ENCODE data around the gene PPP1R13B.
A peak's percentile ranks its signal among the peaks of the same experiment; 100 is the strongest.

The PPP1R13B gene

DNA sequence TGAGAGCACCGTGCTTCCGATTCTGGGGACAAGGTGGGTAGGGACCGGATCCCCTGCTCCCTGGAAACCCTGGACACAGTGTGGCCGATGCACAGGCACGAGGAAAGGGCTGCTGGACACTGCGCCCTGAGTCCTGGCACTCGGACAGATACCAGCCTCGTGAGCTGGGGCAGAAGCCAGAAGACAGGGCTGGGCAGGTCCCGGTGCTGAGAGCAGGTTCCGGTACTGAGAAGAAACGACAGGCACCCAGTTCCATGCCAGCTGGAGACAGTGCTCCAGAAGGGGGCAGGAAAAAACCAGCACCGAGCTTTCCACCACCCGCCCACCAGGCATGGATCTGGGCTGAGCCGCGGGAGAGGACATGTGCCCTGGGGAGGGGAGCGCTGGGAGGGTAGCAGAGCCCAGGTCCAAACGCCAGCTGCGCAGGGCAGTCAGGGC is 138.6 kb downstream of the PPP1R13B start:
- DNase-seq = no peak

DNA sequence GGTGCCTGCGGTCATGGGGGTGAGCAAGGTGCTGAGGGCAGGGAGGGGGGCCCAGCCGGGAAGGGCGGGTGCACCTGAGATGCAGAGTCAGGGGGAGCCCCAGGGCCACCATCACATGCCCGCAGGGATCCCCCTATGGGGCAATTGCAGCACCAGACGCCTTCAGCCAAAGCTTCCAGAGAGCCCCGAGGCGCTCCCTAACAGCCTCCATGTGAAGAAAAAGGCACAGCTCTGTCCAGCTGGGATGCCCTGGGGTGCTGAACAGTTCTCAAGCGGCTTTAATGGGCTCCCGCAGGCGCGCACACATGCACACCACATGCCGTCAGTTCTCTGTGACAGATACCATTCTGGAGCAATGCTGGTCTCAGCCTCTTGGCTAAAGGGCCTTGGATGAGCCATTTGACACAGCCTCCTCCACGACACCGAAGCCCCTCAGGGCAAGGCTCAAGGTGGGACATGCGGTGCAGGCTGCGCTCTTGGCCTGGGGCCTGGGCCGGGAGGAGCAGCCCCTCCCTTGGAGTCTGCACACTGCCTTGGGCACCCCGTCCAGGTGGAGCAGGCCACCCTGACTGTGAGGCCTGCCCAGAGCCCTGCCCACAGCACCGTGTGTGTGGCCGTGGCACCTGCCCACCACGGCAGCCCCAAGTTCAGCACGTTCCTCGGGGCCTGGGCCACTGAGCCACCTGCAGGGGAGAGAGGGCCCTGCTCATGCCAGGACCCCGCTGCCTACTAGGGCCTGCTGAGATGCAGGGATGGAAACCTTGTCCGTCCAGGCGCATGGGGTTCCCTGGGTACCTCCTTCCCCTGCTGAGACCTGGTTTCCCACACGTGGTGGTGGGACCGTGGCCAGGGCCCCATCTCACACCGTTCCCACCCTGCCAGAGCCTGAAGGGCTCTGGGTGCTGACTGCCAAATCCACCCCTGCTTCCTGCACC is 139.8 kb downstream of the PPP1R13B start:
- no peak for DNase-seq

DNA sequence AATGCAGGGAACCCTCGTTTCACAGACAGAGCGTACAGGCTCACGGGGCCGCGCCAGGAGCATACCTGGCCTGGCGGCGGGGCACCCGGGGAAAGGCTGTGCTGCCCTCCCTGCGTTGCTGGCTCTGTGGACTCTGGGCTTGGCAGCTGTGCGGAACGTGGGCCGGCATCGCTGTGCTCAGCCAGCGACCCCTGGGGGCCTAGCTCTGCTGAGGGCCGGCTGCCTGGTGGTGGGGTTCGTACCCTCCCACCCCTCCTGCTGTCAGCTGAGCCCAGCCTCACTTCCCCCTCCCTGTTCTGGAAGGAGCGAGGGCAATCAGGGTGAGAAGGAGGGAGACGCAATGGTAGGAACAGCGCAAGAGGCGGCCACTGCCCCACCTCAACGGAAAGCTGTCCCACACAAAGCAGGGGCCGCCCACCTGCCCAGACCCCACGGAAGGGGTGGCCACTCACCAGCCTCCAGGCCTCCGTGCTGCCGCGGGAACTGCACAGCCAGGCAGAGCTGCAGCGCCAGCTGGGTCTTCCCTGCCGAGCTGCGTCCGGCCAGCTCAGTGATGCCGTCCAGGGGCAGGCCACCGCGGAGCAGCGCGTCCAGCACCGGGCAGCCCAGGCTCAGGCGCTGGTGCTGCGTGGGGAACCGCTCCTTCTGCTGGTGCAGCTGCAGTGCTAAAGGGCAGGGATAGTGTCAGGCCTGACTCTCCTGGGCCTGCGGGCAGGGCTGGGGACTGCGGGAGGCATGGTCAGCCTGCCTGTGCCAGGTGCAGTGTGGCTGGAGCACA is 140.6 kb downstream of the PPP1R13B start:
- no peak for DNase-seq

DNA sequence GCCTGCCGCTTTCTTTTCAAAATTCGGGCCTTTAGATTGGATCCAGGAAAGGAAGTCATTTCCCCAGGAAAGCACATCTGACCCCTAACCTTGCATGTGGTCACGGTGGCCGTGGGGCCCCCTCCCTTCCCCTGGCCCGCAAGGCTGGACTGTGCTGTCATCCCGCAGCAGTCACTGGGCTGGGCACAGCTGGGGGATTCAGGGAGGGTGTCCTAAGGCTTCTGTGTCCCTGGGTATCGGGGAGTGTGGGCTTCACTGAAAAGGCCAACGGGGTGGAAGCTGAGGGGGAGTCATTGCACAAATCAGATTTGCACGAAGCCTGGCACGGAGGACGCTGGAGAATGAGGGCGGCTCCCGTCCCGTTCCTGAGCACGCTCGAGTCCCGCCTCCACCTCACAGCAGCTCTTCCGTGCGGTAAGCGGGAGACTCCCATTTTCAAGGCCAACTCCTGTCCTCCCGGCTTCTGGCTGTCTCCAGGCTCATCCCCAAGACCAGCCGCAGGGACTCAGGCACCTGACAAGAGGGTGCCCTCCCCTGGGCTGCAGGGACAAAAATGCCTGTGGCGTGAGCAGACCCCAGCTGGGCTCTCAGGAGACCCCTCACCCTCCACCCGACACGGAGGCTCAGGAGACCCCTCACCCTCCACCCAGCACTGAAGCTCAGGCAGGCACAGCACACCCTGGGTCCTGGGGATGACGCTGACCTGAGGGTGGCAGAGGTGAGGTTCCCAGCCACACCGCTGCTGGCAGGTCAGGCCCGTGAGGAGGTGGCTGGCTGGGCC is 141.7 kb downstream of the PPP1R13B start:
- no peak for DNase-seq

DNA sequence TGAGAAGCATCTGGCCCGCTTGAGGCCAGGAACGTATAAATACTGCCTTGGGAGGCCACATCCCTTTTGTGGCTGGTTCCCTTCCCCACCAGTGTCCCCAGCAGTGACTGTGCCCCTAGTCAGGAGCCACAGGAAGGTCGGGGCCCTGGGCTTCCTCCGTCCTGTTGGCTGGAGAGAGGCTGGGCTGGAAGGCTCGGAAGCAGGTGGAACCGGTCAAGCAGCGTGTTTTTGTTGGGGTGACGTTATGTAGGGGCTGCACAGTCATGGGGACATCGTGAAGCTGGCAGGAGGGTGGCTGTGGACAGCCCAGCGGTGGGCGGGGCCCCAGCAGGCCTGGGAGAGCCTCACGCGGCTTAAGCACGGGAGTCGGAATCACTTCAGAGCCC is 142.3 kb downstream of the PPP1R13B start:
- no peak for DNase-seq

DNA sequence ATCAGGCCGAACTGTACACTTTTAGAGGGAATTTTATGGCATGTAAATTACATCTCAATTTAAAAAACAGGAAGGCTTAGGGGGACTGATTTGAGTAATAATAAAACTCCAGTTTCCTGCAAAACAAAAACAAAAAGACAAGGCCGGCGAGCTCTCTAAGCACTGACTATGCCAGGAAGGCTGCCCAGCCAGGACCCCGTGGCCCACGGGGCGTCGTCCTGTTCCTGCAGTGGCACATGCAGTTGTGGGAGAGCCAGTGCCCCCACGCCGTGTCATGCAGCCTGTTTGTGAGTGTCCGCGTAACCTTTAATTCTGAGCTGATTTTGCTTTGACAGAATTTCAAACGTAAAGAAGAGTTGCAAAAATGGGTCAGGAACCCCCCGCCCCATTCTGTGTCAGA is 142.7 kb downstream of the PPP1R13B start:
- no peak for DNase-seq

DNA sequence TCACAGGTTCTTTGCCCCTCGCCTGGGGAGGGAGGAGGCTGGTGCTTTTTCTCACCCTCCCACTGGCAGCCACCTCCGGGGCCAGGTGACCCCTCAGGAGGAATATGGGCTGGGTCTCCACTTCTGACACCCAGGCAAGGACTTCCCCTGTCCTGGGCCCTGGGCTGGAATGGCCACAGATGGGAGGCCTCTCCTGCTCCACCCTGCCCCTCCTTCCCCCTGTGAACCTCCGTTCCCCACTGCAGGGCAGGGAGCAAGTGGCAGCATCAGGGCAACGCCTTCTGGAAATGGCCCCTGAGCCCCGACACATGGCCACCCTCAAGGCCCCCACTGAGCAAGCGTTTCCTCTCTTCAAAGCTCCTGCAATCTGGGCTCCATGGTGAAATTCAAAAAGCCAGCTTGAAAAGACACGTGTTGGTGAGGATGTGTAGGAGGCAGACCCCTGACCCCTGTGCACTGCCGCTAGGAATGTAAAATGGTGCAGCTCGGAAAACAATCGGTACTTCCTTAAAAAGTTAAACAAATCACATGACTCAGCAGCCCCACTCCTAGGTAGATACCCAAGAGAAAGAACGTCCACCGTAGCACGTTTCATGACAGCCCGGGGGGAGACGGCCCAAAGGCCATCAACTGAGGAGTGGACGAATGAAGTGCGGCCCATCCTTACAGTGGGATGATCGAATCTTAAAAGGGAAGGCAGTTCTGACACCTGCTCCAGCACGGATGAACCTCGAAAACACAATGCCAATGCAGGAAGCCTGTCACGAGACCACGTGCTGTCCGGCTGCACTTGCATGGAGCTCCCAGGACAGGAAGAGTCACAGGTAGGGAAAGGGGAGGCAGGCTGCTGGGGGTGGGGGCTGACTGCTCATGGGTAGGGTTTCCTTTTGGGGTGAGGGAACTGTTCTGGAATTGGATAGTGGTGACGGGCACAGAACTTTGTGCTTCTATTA is 143.7 kb downstream of the PPP1R13B start:
- DNase-seq = no peak

DNA sequence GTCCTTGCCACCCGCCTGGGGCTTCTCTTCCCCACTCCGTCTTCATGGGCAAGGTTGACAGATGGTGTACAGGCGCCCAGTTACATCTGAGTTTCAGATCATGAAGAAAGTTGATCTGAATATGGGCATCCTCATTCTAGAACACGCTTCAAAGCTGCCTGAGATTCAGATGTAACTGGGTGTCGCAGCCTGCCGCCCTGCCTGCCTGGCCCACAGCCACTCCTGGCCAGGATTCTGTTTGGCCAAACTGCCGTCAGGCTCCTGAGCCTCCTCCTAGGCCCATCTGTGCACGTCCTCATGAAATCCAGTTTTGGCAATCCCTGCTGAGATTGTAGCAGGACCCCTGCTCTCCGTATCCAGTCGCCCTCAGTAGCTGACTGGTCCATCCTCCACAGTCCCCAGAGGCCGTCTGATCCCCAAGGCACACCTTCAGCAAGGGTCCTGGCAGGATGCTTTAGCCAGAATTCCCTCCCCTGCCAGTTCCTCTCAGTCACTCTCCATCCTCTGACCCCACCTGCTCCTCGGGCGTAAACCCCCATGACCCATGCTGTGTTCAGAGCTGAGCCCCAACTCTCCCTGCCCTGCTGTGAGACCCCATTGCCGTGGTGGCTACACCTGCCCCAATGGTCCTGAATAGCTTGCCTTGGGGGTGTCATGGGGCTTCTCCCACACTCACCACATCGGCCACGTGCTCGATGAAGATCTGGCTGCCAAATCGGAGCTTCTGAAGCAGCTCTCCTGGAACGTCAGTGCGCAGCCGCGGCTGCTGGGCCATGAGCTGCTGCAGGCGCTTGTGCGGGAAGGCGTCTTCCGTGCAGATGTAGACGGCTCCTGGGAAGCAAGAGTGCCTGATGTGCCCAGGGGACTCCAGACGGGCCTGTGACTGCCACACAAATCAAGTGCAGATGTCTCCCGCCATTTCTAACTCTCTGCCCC is 144.6 kb downstream of the PPP1R13B start:
- DNase-seq = no peak

DNA sequence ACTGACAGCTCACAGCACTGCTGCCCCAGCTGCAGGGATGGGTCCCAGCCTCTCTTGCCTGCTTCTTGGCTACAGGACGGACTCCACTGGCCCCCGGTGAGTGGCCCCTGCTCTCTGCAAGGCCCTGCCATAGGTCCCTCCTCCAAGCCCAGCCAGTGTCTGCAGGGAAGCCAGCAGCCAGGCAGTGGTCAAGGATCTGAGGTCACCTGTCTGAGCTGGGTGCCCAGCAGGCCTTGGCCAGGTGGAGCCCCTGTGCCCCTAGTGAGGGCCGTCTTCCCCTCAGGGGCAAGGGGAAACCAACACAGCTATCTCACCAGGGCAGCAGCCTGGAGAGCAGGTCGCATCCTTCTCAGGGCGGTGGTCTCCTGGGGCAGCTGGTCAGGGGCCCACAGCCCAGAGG is 145.3 kb downstream of the PPP1R13B start:
- no peak for DNase-seq

DNA sequence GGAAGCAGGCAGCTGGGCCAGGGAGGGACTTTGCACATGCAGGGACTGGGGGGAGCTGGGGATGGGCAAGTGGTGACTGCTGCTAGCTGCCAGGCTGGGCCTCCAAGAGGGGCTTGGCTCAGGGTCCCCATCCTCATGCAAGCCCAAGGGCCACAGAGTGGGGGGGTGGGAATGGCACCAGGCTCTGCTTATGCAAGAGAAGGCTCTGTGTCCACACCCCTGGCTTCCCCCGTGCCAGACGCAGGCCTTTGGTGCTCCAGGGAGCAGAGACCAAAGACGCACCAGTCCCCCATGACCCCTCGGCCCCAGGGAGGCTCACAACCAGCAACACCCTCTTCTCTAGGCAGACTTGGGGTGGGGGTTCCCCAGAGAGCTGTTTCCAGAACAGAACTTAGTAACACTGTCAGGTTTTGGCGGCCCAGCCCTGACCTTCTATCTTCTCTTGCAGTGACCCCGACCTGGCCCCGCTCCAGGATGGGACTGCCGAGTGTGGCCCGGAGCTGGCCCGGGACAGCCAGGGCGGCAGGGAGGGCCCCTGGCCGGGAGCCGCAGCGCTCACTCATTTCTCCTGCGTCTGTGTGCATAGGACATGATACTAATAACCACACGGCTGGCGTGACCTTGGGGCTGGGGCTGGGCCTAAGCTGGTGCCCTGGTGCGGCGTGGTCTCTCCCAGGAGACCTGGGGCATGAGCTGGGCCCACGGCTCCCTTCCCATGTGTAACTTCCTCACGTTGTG is 146.5 kb downstream of the PPP1R13B start:
- DNase-seq = no peak

DNA sequence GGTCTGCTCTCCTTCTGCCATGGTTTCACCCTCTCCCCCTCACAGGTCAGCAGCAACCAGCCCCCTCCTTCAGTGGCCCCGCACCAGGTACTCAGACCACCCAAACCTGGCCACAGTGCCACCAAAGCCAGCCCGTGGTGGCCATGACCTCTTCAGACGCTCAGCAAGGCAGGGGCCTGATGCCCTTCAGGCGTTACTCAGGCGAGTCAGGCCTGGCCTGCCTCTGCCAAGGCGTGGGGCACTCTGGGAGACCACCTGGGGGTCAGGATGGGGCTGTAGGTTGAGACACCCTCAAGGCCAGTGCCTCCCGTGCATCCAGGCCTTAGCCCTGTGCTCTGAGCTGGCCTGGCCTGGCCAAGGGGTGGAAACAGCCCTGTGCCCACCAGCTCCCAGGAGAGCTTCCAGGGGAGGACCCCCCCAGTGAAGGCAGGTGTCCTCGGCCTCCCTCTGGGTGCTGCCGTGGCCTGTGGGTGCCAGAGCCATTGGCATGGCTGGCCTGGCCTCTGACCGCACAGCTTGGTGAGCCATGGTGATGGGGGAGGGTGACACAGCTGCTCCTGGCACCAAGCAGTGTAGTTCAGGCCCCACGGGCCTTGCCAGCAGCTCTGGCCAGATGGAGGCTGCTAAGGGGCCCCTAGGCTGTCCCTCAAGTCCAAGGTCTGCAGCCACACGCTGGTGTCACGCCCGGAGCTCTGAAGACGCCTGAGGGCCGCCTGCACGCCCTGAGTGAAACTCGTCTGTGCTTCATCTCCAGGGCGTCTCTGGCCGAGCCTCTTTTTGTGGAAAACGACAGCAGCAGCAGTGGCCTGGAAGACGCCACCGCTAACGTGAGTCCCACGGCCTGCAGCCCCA is 147.2 kb downstream of the PPP1R13B start:
- DNase-seq = no peak

DNA sequence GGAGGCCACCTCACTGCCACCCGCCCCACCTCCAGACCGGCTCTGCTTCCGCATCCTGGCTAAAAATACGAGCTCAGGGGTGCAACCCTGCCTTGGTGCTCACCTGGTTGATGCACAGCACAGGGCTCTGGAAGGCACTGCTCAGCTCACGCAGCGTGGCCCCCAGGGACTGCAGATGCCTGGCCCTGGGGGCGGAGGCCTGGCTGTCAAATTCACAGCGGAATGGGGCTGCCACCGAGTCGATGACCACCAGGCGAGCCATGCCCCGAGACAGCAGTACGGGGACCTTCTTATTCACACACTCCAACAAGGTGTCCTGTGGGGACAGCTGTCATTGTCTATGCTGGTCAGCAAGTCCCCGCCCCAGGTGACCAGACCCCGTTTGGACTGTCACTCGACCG is 148.1 kb downstream of the PPP1R13B start:
- DNase-seq = no peak

DNA sequence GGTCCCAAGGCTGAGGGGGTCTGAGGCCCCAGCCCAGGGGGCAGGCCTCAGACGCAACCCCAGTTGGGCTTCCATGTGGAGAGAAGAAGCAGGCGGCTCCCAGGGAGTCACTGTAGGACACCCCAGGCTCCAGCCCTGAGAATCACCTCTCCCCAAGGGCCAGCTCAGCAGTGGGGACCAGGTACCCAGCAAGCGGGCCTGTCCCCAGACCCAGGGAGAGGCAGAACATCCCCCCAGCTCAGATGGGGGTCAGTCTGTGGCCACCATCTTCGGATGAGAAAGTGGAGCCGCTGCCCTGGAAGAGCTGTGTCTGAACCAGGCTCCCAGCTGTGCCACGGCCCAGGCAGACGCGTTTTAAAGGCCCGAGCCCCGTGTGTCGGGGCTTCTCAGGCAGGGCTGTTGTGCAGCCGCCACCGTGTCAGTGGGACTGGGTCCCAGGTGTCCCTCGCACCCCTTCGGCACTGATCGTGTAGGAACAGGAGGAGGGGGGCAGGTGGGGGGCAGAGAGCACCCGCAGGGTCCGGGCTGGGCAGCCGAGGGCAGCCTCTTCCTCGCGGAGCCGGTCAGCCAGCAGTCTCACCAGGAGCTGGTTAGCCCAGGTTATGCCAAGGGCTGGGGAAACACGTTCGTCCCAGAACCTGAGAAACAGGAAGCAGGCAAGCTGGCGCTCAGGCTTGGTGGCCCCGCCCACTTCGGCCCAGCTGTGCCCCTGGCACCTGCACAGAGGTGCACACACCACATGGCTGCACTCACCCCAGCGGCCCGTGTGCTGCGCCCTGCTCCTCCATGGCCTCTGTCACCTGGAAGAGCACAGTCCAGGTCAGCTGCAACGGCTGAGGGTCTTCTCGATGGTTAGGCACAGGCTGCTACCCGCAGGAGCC is 148.8 kb downstream of the PPP1R13B start:
- DNase-seq = peak in 1 of 2 donors; percentile 17

DNA sequence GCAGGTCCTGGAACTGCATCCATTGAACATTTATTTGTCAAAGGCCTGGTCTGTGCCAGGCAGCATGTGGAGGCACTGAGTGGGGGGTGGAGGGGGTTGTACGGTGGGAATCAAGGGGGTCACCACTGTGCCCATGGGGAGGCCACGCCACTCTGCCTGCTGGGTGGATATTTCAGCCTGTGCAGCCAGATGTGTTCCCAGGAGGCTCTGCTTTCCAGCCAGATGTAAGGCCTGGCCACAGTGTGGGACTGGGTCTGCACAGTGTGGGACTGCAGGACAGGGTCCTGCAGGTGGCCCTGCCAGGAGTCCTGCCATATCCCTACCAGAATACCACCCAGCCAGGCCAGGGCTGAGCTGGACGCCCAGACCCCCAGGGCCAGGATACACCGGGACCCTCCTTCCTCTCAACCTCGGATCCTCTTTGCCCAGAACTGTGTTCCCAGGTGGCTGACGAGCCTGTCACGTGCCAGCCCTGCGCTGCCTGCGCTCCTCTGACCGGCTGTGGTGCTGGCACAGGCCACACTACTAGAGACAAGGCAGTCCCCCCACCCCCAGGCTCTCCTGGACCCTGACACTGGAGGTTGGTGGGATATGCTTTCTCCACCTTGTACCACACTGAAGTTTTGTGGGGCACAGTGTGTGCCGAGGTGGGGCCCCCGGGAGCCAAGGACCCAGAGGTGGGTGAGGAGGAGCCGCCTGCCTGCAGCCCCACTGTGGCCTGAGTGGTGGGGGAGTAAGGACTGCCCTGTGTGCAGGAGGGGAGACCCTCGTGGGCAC is 149.6 kb downstream of the PPP1R13B start:
- no peak for DNase-seq

DNA sequence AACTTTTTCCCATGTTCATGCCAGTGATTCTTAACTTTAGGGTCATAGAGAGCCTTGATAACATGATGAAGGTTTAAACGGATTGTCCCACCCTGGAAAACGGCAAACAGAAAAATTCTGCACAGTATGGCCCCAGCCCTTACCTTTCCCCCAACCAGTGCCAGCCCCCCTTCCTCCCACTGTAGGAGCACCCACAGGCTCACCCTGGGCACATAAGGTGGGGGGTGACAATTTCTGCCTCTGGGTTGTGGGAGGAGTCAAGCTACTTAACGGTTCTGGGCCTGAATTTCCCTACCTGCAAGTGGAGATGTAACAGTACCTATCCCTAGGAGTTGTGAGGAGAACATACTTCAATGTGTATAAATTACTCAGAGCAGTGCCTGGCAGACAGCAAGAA is 150.2 kb downstream of the PPP1R13B start:
- DNase-seq = no peak

DNA sequence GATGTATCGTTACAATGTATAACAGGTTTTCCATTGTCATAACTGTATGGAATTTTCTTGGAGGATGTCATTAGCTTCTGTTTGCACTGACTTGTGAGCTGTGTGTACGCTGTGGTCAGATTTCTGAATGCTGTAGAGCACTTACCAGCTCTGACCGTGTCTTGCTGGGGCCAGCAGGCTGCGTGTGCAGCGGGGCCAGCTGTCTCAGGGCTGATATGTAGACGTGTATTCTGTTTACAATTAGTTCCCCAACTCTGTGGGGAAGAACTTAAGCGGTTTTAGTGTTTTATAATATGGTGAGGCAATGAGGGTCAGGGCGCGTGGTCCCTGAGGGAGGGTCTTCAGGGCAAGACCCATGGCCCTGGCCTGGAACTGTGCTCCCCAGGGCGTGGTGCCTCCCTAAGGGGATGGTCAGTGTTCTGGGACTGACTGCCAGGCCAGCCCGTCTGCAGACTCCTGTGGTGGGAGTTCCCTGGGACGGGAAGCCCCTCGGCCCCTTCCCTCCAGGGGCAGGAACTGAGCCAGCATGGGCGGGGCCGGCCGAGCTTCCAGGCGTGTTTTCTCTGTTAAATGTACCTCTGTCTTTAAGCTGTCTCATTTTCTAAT is 150.8 kb downstream of the PPP1R13B start:
- no peak for DNase-seq

DNA sequence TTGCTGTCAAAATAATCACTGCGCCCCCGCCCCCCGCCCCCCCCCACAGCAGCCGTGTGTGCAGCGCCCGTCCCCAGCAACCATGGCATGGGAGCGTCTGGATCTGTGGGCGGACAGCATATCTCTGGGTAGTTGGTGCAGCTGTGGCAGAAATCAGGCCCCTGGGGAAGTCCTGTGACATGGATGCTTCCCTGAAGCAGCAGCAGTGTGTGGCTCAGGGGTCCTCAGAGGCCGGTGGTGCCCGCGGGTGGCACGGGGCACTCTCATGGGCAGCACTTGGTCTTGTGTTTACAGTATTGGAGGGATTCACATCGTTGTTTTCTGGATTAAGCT is 151.3 kb downstream of the PPP1R13B start:
- no peak for DNase-seq

All from CD4-positive, alpha-beta T cell treated with Interleukin-1 beta for 1 hour (primary cell).